Bronchial epithelial cell (primary cell): ENCODE data around the gene CACNA1S. TPM values are rescaled to one million over a fixed set of nuclear protein-coding genes. Genes with fewer than 3 reads are reported as not detected.

ENCODE experiments used
- DNase-seq: peaks from one replicate; pipeline ENCODE4 v3.0.0-alpha.2; 2010; ENCODE audit warnings: low read depth
- FAIRE-seq: peaks from 2 replicates; lab custom pipeline; 2011; peaks lifted over from hg19 to GRCh38; lab: Jason Lieb, UNC
- H3K27me3 ChIP-seq: 2 replicates; pipeline ENCODE4 v1.5.1; 2011; ENCODE audit warnings: low read length; ENCODE audit not compliant: control insufficient read depth, insufficient read depth
- H3K36me3 ChIP-seq: 2 replicates; pipeline ENCODE4 v1.5.1; 2011; ENCODE audit warnings: low read length; ENCODE audit not compliant: control insufficient read depth, insufficient read depth
- H3K4me3 ChIP-seq: 2 replicates; pipeline ENCODE4 v1.5.1; 2011; ENCODE audit warnings: mild to moderate bottlenecking, low read depth, low read length, control low read depth
- total RNA-seq: library from RNA; depleted of rRNA; stranded (reverse); fragments of >200 nt; gene quantifications from 2 replicates; pipeline ENCODE4 v1.2.1, GENCODE V29; 2014
- TF ChIP-seq, protein P1 (sequence below): IDR thresholded peaks from 2 replicates; pipeline ENCODE4 v1.5.1; 2011; ENCODE audit warnings: mild to moderate bottlenecking, moderate library complexity, low read length, control low read depth, inconsistent platforms; ENCODE audit not compliant: insufficient read depth, severe bottlenecking

The CACNA1S gene
- total RNA-seq, 1 donor from 2014 or later, result not detected

DNA sequence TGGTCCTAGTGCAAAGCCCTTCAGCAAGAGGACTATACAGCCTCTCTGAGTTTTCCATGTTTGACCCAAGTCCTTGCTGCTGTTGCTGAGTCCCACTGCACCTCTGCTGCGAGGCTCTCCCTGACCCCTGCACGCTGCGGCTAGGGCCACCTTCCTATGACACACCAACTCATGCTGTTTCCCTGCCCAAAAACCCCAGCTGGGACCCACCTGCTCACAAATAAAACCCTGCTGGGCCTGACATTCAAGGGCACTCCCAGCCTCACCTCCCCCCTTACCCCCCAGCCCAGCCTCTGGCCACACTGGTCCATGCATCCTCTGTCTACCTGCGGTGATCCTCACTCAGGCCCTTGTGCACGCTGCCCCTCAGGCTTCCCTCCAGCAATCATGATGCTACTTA, 27.1 kb upstream of the CACNA1S start:
- DNase-seq (no peak), FAIRE-seq (no peak)
- TF ChIP-seq, protein P1, sequence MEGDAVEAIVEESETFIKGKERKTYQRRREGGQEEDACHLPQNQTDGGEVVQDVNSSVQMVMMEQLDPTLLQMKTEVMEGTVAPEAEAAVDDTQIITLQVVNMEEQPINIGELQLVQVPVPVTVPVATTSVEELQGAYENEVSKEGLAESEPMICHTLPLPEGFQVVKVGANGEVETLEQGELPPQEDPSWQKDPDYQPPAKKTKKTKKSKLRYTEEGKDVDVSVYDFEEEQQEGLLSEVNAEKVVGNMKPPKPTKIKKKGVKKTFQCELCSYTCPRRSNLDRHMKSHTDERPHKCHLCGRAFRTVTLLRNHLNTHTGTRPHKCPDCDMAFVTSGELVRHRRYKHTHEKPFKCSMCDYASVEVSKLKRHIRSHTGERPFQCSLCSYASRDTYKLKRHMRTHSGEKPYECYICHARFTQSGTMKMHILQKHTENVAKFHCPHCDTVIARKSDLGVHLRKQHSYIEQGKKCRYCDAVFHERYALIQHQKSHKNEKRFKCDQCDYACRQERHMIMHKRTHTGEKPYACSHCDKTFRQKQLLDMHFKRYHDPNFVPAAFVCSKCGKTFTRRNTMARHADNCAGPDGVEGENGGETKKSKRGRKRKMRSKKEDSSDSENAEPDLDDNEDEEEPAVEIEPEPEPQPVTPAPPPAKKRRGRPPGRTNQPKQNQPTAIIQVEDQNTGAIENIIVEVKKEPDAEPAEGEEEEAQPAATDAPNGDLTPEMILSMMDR, result no peak
- H3K4me3 ChIP-seq, result no peak overlapping the region
- peaks cover 17% of the 10 kb centered on the region for H3K36me3 ChIP-seq
- H3K27me3 ChIP-seq, result no peaks in the 10 kb centered on the region

- TF ChIP-seq, protein P1, result no peak
- Histone ChIP-seq H3K27me3 (no peaks in the 10 kb centered on the region), H3K36me3 (peaks cover 17% of the 10 kb centered on the region), H3K4me3 (no peak overlapping the region)
- no peak for FAIRE-seq
- no peak for DNase-seq
These were observed 26.1 kb upstream of the CACNA1S start for GRCh38 chr1:201138311-201138840.

DNA sequence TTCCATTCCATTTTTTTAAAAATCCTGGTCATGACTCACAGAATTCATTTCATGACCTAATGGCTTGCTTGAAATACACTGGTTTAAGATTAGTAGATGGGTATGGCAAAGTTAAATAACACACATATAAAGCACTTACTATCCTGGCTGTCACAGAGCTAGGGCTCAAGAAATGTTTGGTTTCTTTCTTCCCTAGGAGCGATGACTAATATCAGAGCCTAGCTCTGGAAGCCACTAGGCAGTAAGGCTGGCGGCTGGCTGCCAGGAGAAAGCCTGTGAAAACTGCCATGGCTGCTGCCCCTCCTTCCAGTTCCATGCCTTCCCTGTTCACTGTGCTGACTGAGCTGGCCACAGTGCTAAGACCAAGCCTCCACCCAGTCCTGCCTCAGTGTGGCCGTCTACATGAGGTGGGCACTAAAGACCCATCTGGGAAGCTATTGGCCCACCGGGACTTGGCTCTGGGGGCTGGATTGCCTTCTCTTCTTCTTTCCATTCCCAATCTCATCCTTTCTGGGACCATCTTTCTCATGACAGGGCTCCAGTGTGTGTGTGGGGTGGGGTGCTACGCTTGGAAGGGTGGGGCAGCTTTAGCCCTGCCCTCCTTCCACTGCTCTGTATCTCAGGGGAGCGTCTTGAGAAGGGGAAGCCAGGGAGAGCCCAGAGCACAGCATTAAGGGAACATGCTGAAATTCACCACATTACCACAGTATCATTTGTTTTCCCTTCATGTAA, 25.5 kb upstream of the CACNA1S start:
- DNase-seq (peak; percentile 32), FAIRE-seq (no peak)
- TF ChIP-seq, protein P1, result no peak
- Histone ChIP-seq H3K27me3 (no peaks in the 10 kb centered on the region), H3K4me3 (no peak overlapping the region), H3K36me3 (peaks cover 14% of the 10 kb centered on the region)

GRCh38 chr1:201137024-201137392, 24.8 kb upstream of the CACNA1S start:
- H3K27me3 ChIP-seq, result no peaks in the 10 kb centered on the region
- no peak overlapping the region for H3K4me3 ChIP-seq
- peaks cover 10% of the 10 kb centered on the region for H3K36me3 ChIP-seq
- DNase-seq (no peak), FAIRE-seq (no peak)
- TF ChIP-seq, protein P1, result no peak

DNA sequence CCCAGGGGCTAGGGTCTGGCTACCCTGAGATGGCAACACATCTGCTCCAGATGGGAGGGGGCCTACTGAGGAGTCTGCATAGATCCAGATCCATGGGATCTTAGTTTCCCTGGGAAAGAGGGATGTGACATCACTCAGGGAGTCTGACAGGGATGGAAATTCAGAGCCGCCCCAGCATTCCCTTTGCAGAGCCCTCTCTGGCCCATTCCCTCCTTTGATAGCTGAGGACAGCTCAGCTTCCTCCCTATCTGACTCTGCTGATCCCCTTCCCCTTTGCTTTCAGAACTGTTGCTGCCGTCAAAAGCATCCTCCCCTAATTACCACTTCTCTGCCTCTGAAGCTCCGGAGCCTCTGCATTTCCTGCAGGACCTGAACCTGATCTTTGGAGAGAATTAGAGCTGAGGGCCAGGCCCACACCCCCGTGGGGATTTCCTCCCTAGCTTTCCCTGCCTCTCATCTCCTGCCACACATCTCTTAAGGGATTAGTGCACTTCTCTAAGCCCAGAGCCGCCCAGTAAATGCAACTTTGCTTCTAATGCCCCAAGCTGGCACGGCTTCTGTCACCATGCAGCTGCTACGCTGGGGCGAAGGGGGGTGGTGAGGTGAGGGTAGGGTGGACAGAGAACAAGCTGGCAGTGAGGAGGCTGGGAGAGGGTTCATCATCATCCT, 24.3 kb upstream of the CACNA1S start:
- TF ChIP-seq, protein P1, result no peak
- Histone ChIP-seq H3K4me3 (no peak overlapping the region), H3K27me3 (no peaks in the 10 kb centered on the region), H3K36me3 (peaks cover 7% of the 10 kb centered on the region)
- DNase-seq, result no peak
- FAIRE-seq, result no peak
